PFSK-1 (cell line): Measurements from ENCODE around the gene U2AF1L4.

Experiments
- FOXP2 ChIP-seq: optimal IDR thresholded peaks from 2 replicates; pipeline ENCODE3; 2011; ENCODE audit warnings: borderline replicate concordance, control low read depth, inconsistent platforms; ENCODE audit not compliant: insufficient read depth; ENCODE audit errors: extremely low read length, extremely low read depth
- POLR2AphosphoS5 ChIP-seq: IDR thresholded peaks from 2 replicates; pipeline ENCODE4 v1.6.1; 2012; ENCODE audit warnings: low read depth, mild to moderate bottlenecking, control low read depth, low read length, moderate library complexity
- REST ChIP-seq, 2 experiments: IDR thresholded peaks; 2 replicates each; pipeline versions ENCODE4 v1.6.1 to v1.8.0; 2011 to 2012; ENCODE audit warnings: low read depth in 2 of 2, low read length in 2 of 2, control low read depth in 1 of 2, inconsistent platforms in 1 of 2, mild to moderate bottlenecking in 1 of 2, moderate library complexity in 1 of 2; ENCODE audit not compliant: insufficient read depth in 1 of 2
- SIN3A ChIP-seq: IDR thresholded peaks from 2 replicates; pipeline ENCODE4 v1.6.1; 2012; ENCODE audit warnings: mild to moderate bottlenecking, low read length, moderate library complexity, borderline replicate concordance; ENCODE audit not compliant: insufficient read depth
- TAF1 ChIP-seq: IDR thresholded peaks from 2 replicates; pipeline ENCODE4 v1.6.1; 2012; ENCODE audit warnings: low read length, control low read depth, borderline replicate concordance; ENCODE audit not compliant: insufficient read depth

The U2AF1L4 gene

GRCh38 chr19:35719402-35720162 is 25.6 kb downstream of the U2AF1L4 start:
- no peak for TF ChIP-seq POLR2AphosphoS5
- TF ChIP-seq TAF1, result no peak
- no peak for TF ChIP-seq REST (IDR thresholded peaks at IDR 0.05; ENCODE audit: insufficient read depth in 1 of 2, low read depth in 2 of 2, low read length in 2 of 2)
- no peak for TF ChIP-seq SIN3A
- no peak for TF ChIP-seq FOXP2

- TF ChIP-seq SIN3A (no peak), FOXP2 (no peak), TAF1 (no peak), POLR2AphosphoS5 (no peak), REST (IDR thresholded peaks at IDR 0.05; ENCODE audit: insufficient read depth in 1 of 2, low read depth in 2 of 2, low read length in 2 of 2) (no peak)
Observed at GRCh38 chr19:35718345-35719041, 26.7 kb downstream of the U2AF1L4 start.

DNA sequence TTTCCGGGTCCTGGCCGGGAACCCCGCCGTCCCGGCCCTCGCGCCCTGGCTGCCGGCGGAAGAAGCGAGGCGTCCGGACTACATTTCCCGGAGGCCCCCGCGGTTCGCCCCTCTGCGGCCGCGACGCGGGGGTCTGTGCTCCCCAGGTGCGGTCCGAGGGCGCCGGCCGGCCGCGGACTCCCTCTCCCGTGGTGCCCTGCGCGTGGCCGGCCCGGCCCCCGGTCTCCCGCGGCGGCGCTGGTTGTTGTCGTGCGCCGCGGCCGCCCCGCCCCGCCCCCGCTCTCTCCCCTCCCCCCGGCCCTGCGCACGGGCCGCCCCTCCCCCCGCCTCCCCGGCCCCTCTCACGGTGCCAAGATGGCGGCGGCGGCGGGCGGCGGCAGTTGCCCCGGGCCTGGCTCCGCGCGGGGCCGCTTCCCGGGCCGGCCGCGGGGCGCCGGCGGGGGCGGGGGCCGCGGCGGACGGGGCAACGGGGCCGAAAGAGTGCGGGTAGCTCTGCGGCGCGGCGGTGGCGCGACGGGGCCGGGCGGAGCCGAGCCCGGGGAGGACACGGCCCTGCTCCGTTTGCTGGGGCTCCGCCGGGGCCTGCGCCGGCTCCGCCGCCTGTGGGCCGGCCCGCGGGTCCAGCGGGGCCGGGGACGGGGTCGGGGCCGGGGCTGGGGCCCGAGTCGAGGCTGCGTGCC is 27.4 kb downstream of the U2AF1L4 start, which contains the start of gene KMT2B:
KMT2B (plus strand) TSS at position 339 of the 680 bp plus-strand sequence; CDS start at position 355, 16 bp downstream.
- TF ChIP-seq TAF1 (no peak), FOXP2 (no peak), POLR2AphosphoS5 (no peak), REST (IDR thresholded peaks at IDR 0.05; ENCODE audit: insufficient read depth in 1 of 2, low read depth in 2 of 2, low read length in 2 of 2) (no peak)

DNA sequence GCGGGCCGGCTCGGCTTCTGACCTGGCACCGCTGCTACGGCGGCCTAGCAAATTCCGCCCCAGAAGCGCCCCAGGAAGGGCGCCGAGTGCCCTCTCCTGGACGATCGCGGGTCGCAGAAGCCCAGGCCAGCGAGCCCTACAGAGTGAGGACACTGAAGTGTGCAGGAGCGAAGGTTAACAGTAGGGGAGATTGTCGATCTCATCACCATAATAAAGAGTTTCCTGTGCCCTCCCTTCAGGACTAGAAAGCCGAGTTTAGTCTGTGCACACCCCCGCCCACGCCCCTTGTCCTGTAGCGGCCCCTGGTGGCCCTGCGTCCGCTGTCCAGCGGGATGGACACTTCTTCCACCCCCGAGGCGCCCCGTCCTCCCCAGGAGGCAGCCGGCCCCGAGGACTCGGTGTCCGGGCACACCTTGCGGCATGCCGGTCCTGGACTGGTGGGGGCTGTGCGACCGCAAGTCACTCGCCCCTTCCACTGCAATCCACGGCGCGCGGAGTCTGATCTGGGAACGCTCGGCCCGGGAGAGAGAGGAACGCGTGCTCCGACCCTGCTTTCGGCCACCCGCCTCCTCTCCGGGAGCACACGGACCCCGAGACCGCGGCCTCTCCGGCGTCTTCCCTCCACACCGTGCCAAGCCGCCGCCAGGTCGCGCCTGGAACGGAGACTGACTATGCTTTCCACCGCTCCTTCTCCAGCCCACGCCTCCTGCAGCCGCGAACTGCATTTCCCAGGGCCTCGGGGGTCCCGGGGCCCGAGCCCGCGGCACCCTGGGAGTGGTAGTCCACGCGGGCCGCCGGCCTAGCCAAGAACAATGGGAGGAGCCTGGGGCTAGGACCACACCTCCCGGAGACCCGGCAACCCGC is 28.2 kb downstream of the U2AF1L4 start:
- TF ChIP-seq TAF1 (peak; percentile 19; the same call in 1 of the 2 replicates), FOXP2 (peak; percentile 77), POLR2AphosphoS5 (peak; percentile 85), REST (IDR thresholded peaks at IDR 0.05; ENCODE audit: insufficient read depth in 1 of 2, low read depth in 2 of 2, low read length in 2 of 2) (0 out of 4 replicates have a peak, but pooled peaks of 1 of the 2 experiments have one; percentile 42), SIN3A (peak; percentile 58; the same call in 1 of the 2 replicates)
